Breast epithelium (tissue), 4 donors: Measurements from ENCODE around the gene ANGPT4. TPM values are rescaled to one million over a fixed set of nuclear protein-coding genes. Genes with fewer than 3 reads are reported as not detected.

ENCODE experiments used
- DNase-seq, 2 donors: peaks; one replicate each; pipeline ENCODE4 v3.0.0-alpha.2; 2019; ENCODE audit warnings: low spot score in 2 of 2
- H3K27ac ChIP-seq, 2 donors: fragments of 200-600 bp; sonication (generic) in 1 of 2; one replicate each; pipeline ENCODE4 v1.5.1; 2016 to 2019; ENCODE audit warnings: mild to moderate bottlenecking in 1 of 2
- H3K27me3 ChIP-seq, 2 donors: fragments of 200-600 bp; sonication (generic) in 1 of 2; one replicate each; pipeline versions ENCODE4 v1.5.1 to v1.6.0; 2017 to 2019; ENCODE audit warnings: control low read depth in 1 of 2, mild to moderate bottlenecking in 1 of 2
- H3K36me3 ChIP-seq: fragments of 200-600 bp; one replicate; pipeline ENCODE4 v1.5.1; 2019
- H3K4me1 ChIP-seq, 2 donors: fragments of 200-600 bp; sonication (generic); one replicate each; pipeline ENCODE4 v1.5.1; 2016 to 2019; ENCODE audit warnings: control low read depth in 1 of 2
- H3K4me3 ChIP-seq, 3 donors: fragments of 200-600 bp; sonication (generic); 1 replicate in 2 of 3; 2 replicates in 1 of 3; pipeline ENCODE4 v1.5.1; 2016 to 2019; ENCODE audit warnings: mild to moderate bottlenecking in 3 of 3, moderate library complexity in 2 of 3
- H3K9me3 ChIP-seq, 2 donors: fragments of 200-600 bp; sonication (generic) in 1 of 2; one replicate each; pipeline ENCODE4 v1.5.1; 2016 to 2019; ENCODE audit warnings: control low read depth in 1 of 2
- POLR2A ChIP-seq: fragments of 450-650 bp; IDR thresholded peaks from one replicate; pipeline ENCODE4 v1.6.1; 2016; ENCODE audit warnings: antibody characterized with exemption, mild to moderate bottlenecking, moderate library complexity
- POLR2AphosphoS5 ChIP-seq, 3 donors: sonication (generic); formaldehyde crosslinking; IDR thresholded peaks; one replicate each; pipeline ENCODE4 v1.6.1; 2017; ENCODE audit warnings: antibody characterized with exemption in 3 of 3
- intact Hi-C: fragments of 100-400 bp; cut with DNase I; formaldehyde crosslinking; loops from one replicate; pipeline ENCODE4 v1.15.1; 2023; ENCODE audit warnings: low total_unique reads
- total RNA-seq, 3 donors: library from RNA; depleted of rRNA; stranded (reverse); fragments of >200 nt; gene quantifications; one replicate each; pipeline ENCODE4 v1.1.0, GENCODE V29; 2016
- TF ChIP-seq, protein P1 (sequence below), 3 donors: fragments of 450-650 bp; IDR thresholded peaks; one replicate each; pipeline ENCODE4 v1.5.1; 2016 to 2017; ENCODE audit warnings: antibody characterized with exemption in 3 of 3, mild to moderate bottlenecking in 3 of 3, moderate library complexity in 3 of 3

Gene ANGPT4
- total RNA-seq, 3 donors from 2014 or later = 0.66 to 18.4 (median 1.0) TPM

DNA sequence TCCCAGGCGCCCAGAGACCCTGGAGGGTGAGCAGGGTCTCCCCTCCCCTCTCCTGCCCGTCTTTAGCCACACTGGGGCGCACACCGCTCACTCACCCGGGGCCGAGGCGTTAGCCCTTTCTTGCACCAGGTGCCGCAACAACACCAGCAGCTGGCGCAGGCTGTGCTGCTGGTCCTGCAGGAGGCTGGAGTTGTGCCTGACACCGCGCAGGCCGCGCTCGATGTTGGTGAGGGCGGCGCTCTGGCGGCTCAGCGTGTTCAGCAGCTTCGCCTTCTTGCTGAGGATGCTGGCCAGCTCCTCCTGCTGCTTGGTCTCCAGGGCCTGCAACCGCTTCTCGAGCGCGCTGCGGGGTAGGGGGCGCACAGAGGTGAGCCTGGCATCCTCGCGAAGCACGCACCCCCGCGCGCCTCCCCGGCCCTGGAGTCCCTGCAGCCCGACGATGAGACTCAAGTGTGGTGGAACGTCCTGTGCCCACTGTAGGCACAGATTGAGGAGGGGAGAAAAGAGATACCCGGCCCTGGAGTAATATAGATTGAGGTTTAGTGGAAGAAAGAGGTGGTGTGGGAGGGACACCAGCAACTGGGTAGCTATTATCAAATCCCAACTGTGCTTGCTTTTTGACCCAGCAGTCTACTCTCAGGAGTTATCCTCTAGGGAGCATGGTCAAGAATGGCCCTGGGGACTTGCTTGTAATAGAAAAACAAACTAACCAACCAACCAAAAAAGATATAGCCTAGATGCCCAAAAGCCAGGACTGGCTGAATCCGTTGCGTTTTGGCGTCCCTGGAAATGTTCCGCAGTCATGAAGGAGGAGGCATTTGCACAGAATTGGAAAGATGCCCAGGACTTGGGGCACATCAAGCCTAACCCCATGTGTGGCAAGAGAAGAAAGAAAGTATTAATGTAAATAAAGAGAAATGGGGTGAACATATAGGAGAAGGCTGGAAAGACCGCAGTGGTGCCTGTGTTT lies 30.9 kb downstream of the ANGPT4 start:
- H3K4me3 ChIP-seq = peak overlapping the region in 1 of 3 donors; percentile 19
- intact Hi-C loops = no loop called here
- H3K4me1 ChIP-seq = no peaks in the 10 kb centered on the region
- H3K27ac ChIP-seq = no peak overlapping the region
- no peaks in the 10 kb centered on the region for H3K36me3 ChIP-seq
- no peaks in the 10 kb centered on the region for H3K9me3 ChIP-seq
- DNase-seq = no peak
- peaks cover 0 to 14% of the 10 kb centered on the region in 2 donors for H3K27me3 ChIP-seq
- no peak for TF ChIP-seq POLR2AphosphoS5 (IDR thresholded peaks at IDR 0.05)
- TF ChIP-seq, protein P1, sequence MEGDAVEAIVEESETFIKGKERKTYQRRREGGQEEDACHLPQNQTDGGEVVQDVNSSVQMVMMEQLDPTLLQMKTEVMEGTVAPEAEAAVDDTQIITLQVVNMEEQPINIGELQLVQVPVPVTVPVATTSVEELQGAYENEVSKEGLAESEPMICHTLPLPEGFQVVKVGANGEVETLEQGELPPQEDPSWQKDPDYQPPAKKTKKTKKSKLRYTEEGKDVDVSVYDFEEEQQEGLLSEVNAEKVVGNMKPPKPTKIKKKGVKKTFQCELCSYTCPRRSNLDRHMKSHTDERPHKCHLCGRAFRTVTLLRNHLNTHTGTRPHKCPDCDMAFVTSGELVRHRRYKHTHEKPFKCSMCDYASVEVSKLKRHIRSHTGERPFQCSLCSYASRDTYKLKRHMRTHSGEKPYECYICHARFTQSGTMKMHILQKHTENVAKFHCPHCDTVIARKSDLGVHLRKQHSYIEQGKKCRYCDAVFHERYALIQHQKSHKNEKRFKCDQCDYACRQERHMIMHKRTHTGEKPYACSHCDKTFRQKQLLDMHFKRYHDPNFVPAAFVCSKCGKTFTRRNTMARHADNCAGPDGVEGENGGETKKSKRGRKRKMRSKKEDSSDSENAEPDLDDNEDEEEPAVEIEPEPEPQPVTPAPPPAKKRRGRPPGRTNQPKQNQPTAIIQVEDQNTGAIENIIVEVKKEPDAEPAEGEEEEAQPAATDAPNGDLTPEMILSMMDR (IDR thresholded peaks at IDR 0.05) = no peak
- no peak for TF ChIP-seq POLR2A

DNA sequence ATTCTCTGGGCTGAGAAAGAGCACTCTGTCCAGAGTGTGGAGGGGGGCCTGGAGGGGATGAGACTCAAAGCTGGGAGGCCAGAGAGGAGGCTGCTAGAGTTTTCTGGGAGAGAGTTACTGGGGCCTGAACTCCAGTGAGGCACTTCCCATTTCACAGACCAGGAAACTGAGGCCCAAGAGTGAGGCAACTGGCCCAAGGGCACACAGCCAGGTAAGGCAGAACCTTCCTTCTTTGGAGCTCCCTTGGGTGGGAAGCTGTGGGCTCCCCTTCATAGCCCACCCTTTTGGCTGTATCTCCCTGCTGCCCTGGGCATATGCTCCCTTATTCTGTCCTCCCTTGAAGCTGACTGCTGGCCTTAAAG lies 34.4 kb downstream of the ANGPT4 start:
- TF ChIP-seq, protein P1 (IDR thresholded peaks at IDR 0.05) = no peak
- DNase-seq = no peak

DNA sequence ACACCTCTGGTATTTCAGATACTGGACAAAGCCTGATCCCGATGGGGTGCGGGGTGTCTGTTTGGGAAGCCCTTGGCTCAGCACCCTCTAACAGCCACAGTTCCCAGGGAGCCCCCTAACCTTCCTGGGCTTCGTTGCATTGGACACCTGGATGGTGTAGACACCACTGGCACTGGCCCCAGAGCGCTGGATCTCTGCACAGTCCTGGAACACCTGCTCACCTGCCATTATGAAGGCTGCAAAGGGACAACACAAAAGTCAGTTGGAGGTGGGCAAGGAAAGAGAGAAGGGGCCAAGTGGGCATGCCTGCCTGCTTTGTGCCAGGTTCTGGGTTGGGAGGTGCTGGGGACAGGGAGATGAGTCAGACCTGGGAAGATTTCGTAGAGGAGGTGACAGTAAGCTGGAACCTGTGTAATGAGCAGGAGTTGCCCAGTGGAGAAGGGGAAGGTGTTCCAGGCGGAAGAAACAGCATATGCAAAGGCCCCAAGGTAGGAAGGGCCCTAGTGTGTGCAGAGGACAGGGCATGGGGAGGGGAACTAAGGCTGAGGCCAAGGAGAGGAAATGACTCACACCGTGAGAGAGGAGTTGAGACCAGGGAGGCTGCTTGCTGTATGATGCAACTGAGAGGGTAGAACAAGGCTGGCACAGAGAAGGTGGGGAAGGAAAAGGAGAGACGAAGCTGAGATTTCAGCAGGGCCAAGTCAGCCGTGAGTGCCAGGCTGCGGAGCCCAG lies 34.9 kb downstream of the ANGPT4 start:
- H3K4me1 ChIP-seq = no peaks in the 10 kb centered on the region
- no peak overlapping the region for H3K27ac ChIP-seq
- H3K4me3 ChIP-seq = no peak overlapping the region
- DNase-seq = no peak
- TF ChIP-seq POLR2AphosphoS5 (IDR thresholded peaks at IDR 0.05) (no peak), POLR2A (no peak)
- TF ChIP-seq, protein P1 (IDR thresholded peaks at IDR 0.05) = no peak
- intact Hi-C loops = no loop called here
- peaks cover 0 to 14% of the 10 kb centered on the region in 2 donors for H3K27me3 ChIP-seq
- no peaks in the 10 kb centered on the region for H3K9me3 ChIP-seq
- no peaks in the 10 kb centered on the region for H3K36me3 ChIP-seq

More for the DNA sequence above, 34.4 kb downstream of the ANGPT4 start:
- Histone ChIP-seq H3K9me3 (no peaks in the 10 kb centered on the region), H3K4me1 (no peaks in the 10 kb centered on the region), H3K36me3 (no peaks in the 10 kb centered on the region), H3K27me3 (peaks cover 0 to 14% of the 10 kb centered on the region in 2 donors), H3K27ac (no peak overlapping the region), H3K4me3 (no peak overlapping the region)
- intact Hi-C loops = no loop called here

DNA sequence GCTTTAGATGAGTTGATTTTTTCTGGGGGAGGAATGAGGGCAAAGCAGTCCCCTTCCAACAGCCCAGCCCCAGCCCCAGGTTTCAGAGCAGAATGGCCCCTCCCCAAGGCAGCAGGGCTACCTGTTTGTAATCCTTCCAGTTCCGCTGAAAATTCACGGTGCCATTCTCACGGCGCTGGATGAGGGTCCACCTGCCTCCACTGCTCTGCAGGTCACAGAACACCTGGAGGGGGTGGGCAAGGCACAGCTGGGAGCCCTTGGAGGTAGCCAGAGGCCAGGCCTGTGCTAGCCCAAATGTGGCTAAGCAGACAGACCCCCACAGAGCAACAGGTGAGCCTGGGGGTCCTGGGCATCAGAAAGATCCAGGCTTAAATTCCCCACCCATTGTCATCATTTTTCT lies 36.5 kb downstream of the ANGPT4 start:
- Histone ChIP-seq H3K4me1 (no peaks in the 10 kb centered on the region), H3K9me3 (no peaks in the 10 kb centered on the region), H3K27ac (no peak overlapping the region), H3K36me3 (no peaks in the 10 kb centered on the region), H3K4me3 (no peak overlapping the region), H3K27me3 (peaks cover 0 to 12% of the 10 kb centered on the region in 2 donors)
- intact Hi-C loops = no loop called here
- no peak for TF ChIP-seq POLR2AphosphoS5 (IDR thresholded peaks at IDR 0.05)
- no peak for TF ChIP-seq POLR2A
- TF ChIP-seq, protein P1 (IDR thresholded peaks at IDR 0.05) = no peak
- DNase-seq = no peak
